Measurements from ENCODE around the gene STXBP6. TPM values are rescaled to one million over a fixed set of nuclear protein-coding genes. Genes with fewer than 3 reads are reported as not detected.

The STXBP6 gene
- total RNA-seq, 4 donors from 2014 or later = 11.9 to 30.5 (median 14.6) TPM

- Histone ChIP-seq H3K9me3 (no peaks in the 10 kb centered on the region), H3K36me3 (no peaks in the 10 kb centered on the region), H3K27me3 (no peaks in the 10 kb centered on the region), H3K4me1 (no peaks in the 10 kb centered on the region), H3K27ac (no peak overlapping the region), H3K4me3 (no peak overlapping the region)
- no peak for TF ChIP-seq POLR2A (IDR thresholded peaks at IDR 0.05)
- TF ChIP-seq, protein P1, sequence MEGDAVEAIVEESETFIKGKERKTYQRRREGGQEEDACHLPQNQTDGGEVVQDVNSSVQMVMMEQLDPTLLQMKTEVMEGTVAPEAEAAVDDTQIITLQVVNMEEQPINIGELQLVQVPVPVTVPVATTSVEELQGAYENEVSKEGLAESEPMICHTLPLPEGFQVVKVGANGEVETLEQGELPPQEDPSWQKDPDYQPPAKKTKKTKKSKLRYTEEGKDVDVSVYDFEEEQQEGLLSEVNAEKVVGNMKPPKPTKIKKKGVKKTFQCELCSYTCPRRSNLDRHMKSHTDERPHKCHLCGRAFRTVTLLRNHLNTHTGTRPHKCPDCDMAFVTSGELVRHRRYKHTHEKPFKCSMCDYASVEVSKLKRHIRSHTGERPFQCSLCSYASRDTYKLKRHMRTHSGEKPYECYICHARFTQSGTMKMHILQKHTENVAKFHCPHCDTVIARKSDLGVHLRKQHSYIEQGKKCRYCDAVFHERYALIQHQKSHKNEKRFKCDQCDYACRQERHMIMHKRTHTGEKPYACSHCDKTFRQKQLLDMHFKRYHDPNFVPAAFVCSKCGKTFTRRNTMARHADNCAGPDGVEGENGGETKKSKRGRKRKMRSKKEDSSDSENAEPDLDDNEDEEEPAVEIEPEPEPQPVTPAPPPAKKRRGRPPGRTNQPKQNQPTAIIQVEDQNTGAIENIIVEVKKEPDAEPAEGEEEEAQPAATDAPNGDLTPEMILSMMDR (IDR thresholded peaks at IDR 0.05) = no peak
- DNase-seq = no peak
- intact Hi-C loops (cut with DNase I; ENCODE audit: low total_unique reads) = no loop called here
Observed at GRCh38 chr14:24880689-24881088, 169.3 kb downstream of the STXBP6 start.

- intact Hi-C loops (cut with DNase I; ENCODE audit: low total_unique reads) = no loop called here
- H3K4me1 ChIP-seq = no peaks in the 10 kb centered on the region
- TF ChIP-seq, protein P1 (IDR thresholded peaks at IDR 0.05) = no peak
- no peak for TF ChIP-seq POLR2A (IDR thresholded peaks at IDR 0.05)
Observed at GRCh38 chr14:24879661-24880386, 170.1 kb downstream of the STXBP6 start.

GRCh38 chr14:24876996-24877395, 173.0 kb downstream of the STXBP6 start:
- no peak for DNase-seq
- H3K27ac ChIP-seq = no peak overlapping the region
- no peaks in the 10 kb centered on the region for H3K9me3 ChIP-seq
- no peak for TF ChIP-seq POLR2A (IDR thresholded peaks at IDR 0.05)
- TF ChIP-seq, protein P1 (IDR thresholded peaks at IDR 0.05) = no peak
- intact Hi-C loops (cut with DNase I; ENCODE audit: low total_unique reads) = no loop called here
- no peak overlapping the region for H3K4me3 ChIP-seq
- no peaks in the 10 kb centered on the region for H3K36me3 ChIP-seq
- H3K27me3 ChIP-seq = no peaks in the 10 kb centered on the region
- H3K4me1 ChIP-seq = no peaks in the 10 kb centered on the region

More at GRCh38 chr14:24879661-24880386, 170.1 kb downstream of the STXBP6 start:
- Histone ChIP-seq H3K4me3 (no peak overlapping the region), H3K36me3 (no peaks in the 10 kb centered on the region), H3K9me3 (no peaks in the 10 kb centered on the region), H3K27me3 (no peaks in the 10 kb centered on the region), H3K27ac (no peak overlapping the region)
- no peak for DNase-seq

DNA sequence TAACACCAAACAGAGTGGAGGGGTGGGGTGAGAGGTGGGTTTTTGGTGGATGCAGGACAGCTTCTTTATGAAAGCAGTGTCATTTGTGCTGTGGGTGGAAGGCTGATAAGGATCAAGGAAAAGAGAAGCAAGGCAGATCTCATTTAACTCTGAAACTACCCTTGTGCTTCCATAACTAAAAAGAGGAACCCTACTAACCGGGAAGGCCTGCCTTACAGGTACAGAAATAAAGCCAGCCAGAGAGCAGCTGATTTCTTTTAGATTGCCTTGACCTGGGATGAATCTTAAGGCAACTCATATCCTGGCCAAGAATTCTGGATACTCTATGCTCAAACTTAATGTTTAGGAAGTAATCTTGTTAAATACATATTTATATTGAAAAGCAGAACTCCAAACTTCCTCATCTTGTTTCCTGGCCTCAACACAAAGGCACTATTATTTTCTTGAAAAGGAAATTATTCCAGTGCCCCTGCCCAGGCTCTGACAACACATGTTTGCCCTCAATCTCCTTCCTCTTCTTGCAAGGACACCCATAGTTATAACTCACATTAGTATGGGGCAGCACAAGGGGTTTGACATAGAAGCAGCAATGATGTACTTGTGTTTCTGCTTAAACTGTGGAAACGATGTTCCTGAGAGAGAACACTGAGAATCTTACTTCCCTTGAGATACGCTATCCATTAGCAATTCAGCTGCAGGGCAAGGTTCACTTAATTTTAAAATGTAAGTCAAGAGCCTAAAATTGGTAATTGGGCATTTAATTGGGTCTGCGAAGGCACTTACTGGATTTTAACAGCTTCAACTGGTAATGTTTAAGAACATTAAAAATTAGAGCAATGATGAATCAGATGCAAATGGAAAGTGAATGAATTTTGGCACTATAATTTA, 173.7 kb downstream of the STXBP6 start:
- no peak overlapping the region for H3K4me3 ChIP-seq
- no peaks in the 10 kb centered on the region for H3K4me1 ChIP-seq
- no peak for DNase-seq
- no peak overlapping the region for H3K27ac ChIP-seq
- intact Hi-C loops (cut with DNase I; ENCODE audit: low total_unique reads) = no loop called here
- no peaks in the 10 kb centered on the region for H3K27me3 ChIP-seq
- TF ChIP-seq, protein P1 (IDR thresholded peaks at IDR 0.05) = no peak
- TF ChIP-seq POLR2A (IDR thresholded peaks at IDR 0.05) = no peak
- H3K36me3 ChIP-seq = no peaks in the 10 kb centered on the region
- H3K9me3 ChIP-seq = no peaks in the 10 kb centered on the region

Measured in uterus (tissue), 4 donors.